B cell (primary cell): ENCODE results near the gene PHACTR1. TPM values are rescaled to one million over a fixed set of nuclear protein-coding genes. Genes with fewer than 3 reads are reported as not detected.

Source experiments
- ATAC-seq: fragments of 200-7000 bp; cut with Tn5 transposase; one replicate; pipeline ENCODE4 v1.10.0; 2021; ENCODE audit warnings: low read depth, mild to moderate bottlenecking, moderate number of reproducible peaks, moderate library complexity
- CTCF ChIA-PET: fragments of 350-600 bp; sonication (Branson Sonifier 250); formaldehyde crosslinking; loops from one replicate; lab custom pipeline; 2021; ENCODE audit warnings: antibody characterized with exemption, inconsistent platforms; lab: Charles Lee
- POLR2A ChIA-PET: fragments of 350-600 bp; sonication (Branson Sonifier 250); formaldehyde crosslinking; loops from one replicate; lab custom pipeline; 2021; ENCODE audit warnings: antibody characterized with exemption; lab: Charles Lee
- DNase-seq: peaks from one replicate; pipeline ENCODE4 v3.0.0; 2013
- H2AFZ ChIP-seq: 2 replicates; pipeline ENCODE4 v1.6.1; 2012; ENCODE audit warnings: mild to moderate bottlenecking, low read depth, low read length; ENCODE audit not compliant: insufficient read depth, poor library complexity, severe bottlenecking
- H3K27ac ChIP-seq, 2 donors: 1 replicate in 1 of 2; 2 replicates in 1 of 2; pipeline ENCODE4 v1.5.1; 2012 to 2013; ENCODE audit warnings: low read length in 2 of 2, mild to moderate bottlenecking in 2 of 2, moderate library complexity in 1 of 2
- H3K27me3 ChIP-seq, 4 experiments: fragments of 200-600 bp in 1 of 4; sonication (generic) in 1 of 4; replicated peaks in 1 of 4; 1 replicate in 2 of 4; 2 replicates in 2 of 4; pipeline versions ENCODE4 v1.6.1 to v1.7.0; 2013 to 2016; ENCODE audit warnings: low read length in 3 of 4, mild to moderate bottlenecking in 2 of 4, mixed read lengths in 1 of 4, moderate library complexity in 1 of 4; ENCODE audit not compliant: insufficient read depth in 4 of 4, control insufficient read depth in 3 of 4; ENCODE audit errors: control extremely low read depth in 1 of 4
- H3K36me3 ChIP-seq, 2 experiments: replicated peaks in 1 of 2; 1 replicate in 1 of 2; 2 replicates in 1 of 2; pipeline versions ENCODE4 v1.6.1 to v1.7.1; 2013; ENCODE audit warnings: low read length in 1 of 2; ENCODE audit not compliant: insufficient read depth in 2 of 2, control insufficient read depth in 1 of 2; ENCODE audit errors: control extremely low read depth in 1 of 2, extremely low read depth in 1 of 2
- H3K4me1 ChIP-seq, 2 donors: fragments of 200-600 bp in 1 of 2; sonication (generic) in 1 of 2; 1 replicate in 1 of 2; 2 replicates in 1 of 2; pipeline versions ENCODE4 v1.5.1 to v1.6.1; 2013 to 2017; ENCODE audit warnings: low read length in 2 of 2; ENCODE audit not compliant: control insufficient read depth in 2 of 2, insufficient read depth in 2 of 2
- H3K4me2 ChIP-seq: replicated peaks from 2 replicates; pipeline ENCODE3; 2012; ENCODE audit warnings: mild to moderate bottlenecking, low read depth, low read length; ENCODE audit not compliant: poor library complexity, severe bottlenecking
- H3K4me3 ChIP-seq, 5 experiments: fragments of 200-600 bp in 1 of 5; sonication (generic) in 1 of 5; 1 replicate in 3 of 5; 2 replicates in 2 of 5; pipeline versions ENCODE4 v1.5.1 to v1.7.0; 2011 to 2016; ENCODE audit warnings: low read length in 4 of 5, mild to moderate bottlenecking in 4 of 5, low read depth in 2 of 5, control low read depth in 1 of 5, moderate library complexity in 1 of 5; ENCODE audit not compliant: insufficient read depth in 1 of 5; ENCODE audit errors: control extremely low read depth in 1 of 5, extremely low read depth in 1 of 5
- H3K79me2 ChIP-seq: fragments of 200-600 bp; sonication (generic); one replicate; pipeline ENCODE4 v1.6.0; 2016; ENCODE audit warnings: low read length; ENCODE audit not compliant: control insufficient read depth, insufficient read depth
- H3K9ac ChIP-seq: fragments of 200-600 bp; sonication (generic); 2 replicates; pipeline ENCODE4 v1.6.1; 2017; ENCODE audit warnings: mild to moderate bottlenecking, low read length, moderate library complexity
- H3K9me3 ChIP-seq, 3 donors: one replicate each; pipeline versions ENCODE4 v1.6.1 to v1.7.1; 2013; ENCODE audit warnings: low read length in 2 of 3; ENCODE audit not compliant: control insufficient read depth in 2 of 3, insufficient read depth in 1 of 3; ENCODE audit errors: control extremely low read depth in 1 of 3
- H4K20me1 ChIP-seq: 2 replicates; pipeline ENCODE4 v1.6.0; 2012; ENCODE audit warnings: mild to moderate bottlenecking, low read length; ENCODE audit not compliant: insufficient read depth, control insufficient read depth, poor library complexity, severe bottlenecking
- H3K27ac Mint-ChIP-seq: one replicate; pipeline ENCODE4 v1.8.0; 2021; ENCODE audit warnings: mixed read lengths
- H3K27me3 Mint-ChIP-seq: one replicate; pipeline ENCODE4 v1.8.0; 2021; ENCODE audit warnings: mixed read lengths
- H3K4me1 Mint-ChIP-seq: one replicate; pipeline ENCODE4 v1.8.0; 2021; ENCODE audit warnings: mixed read lengths
- H3K4me3 Mint-ChIP-seq: one replicate; pipeline ENCODE4 v1.8.0; 2021; ENCODE audit warnings: mixed read lengths
- H3K9me3 Mint-ChIP-seq: one replicate; pipeline ENCODE4 v1.8.0; 2022; ENCODE audit warnings: mixed read lengths; ENCODE audit not compliant: insufficient read depth
- EZH2 ChIP-seq: IDR thresholded peaks from 2 replicates; pipeline ENCODE4 v1.6.1; 2012; ENCODE audit warnings: borderline replicate concordance, low read depth, mild to moderate bottlenecking, moderate library complexity, low read length; ENCODE audit not compliant: insufficient read depth, poor library complexity, severe bottlenecking
- WGBS: methylation state at CpG from one replicate; pipeline ENCODE4 v1.1.5; 2013; ENCODE audit warnings: missing lambda C conversion rate; ENCODE audit not compliant: insufficient coverage; 5-methylcytosine and 5-hydroxymethylcytosine counted together
- intact Hi-C: fragments of 100-400 bp; cut with micrococcal nuclease; formaldehyde crosslinking; loops from one replicate; pipeline ENCODE4 v1.10.0; 2022
- polyA plus RNA-seq: library from polyadenylated mRNA; depleted of rRNA; stranded (reverse); fragments of >200 nt; gene quantifications from 2 replicates; pipeline ENCODE4 v1.2.3, GENCODE V29; 2012
- total RNA-seq, 2 donors: library from RNA; stranded (reverse); fragments of 120-200 nt in 1 of 2; gene quantifications; 1 replicate in 1 of 2; 2 replicates in 1 of 2; pipeline versions ENCODE4 v1.2.3 to v1.2.4, GENCODE V29; 2013 to 2022
- TF ChIP-seq, protein P1 (sequence below): fragments of 200-600 bp; IDR thresholded peaks from one replicate; pipeline ENCODE4 v1.8.0; 2022; ENCODE audit warnings: antibody characterized with exemption, mild to moderate bottlenecking

Gene PHACTR1
- total and polyA plus RNA-seq, 2 donors (not counting 1 experiment from before 2014, with no cell fraction given): 30.2 to 129 TPM

DNA sequence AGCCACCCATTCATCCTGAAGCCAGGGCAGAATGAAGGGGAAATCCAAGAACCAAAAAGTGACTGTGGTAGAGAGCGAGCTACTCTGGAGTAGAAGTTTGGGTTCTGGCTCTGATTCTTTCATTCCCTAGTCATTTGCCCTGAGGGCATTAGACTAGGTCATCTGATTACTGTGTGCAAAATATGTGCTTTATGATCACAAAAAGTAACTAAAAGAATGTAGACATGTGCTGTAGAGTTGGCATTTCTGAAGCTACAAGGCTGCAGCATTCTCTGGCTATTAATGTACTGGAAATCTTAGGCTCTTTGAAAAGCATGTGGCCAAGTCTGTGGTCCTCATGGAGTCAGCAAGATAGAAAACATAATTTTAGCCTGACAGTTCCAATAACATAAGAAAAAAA is 517.6 kb downstream of the PHACTR1 start:
- no peak overlapping the region for H3K4me3 ChIP-seq
- Mint-ChIP-seq H3K27ac (no peak overlapping the region), H3K27me3 (peaks cover 11% of the 10 kb centered on the region), H3K4me3 (no peak overlapping the region), H3K4me1 (peaks cover 44% of the 10 kb centered on the region), H3K9me3 (no peaks in the 10 kb centered on the region)
- ATAC-seq (no peak), DNase-seq (no peak)
- H3K4me1 ChIP-seq: peaks cover 24 to 28% of the 10 kb centered on the region in 2 donors
- no peaks in the 10 kb centered on the region for H3K36me3 ChIP-seq
- H3K79me2 ChIP-seq: no peaks in the 10 kb centered on the region
- no peak overlapping the region for H2AFZ ChIP-seq
- H3K27me3 ChIP-seq: peaks cover 0 to 15% (median 3%) of the 10 kb centered on the region in 4 experiments
- no peak overlapping the region for H3K27ac ChIP-seq
- POLR2A ChIA-PET: no interaction called here
- CTCF ChIA-PET: no interaction called here
- H3K9me3 ChIP-seq: no peaks in the 10 kb centered on the region
- H4K20me1 ChIP-seq: no peaks in the 10 kb centered on the region
- H3K4me2 ChIP-seq: no peak overlapping the region
- intact Hi-C loops: loop anchor here (2.0 kb wide), 1 partner anchor 41 kb away; no protein-coding TSS in a partner anchor
- no peak overlapping the region for H3K9ac ChIP-seq
- WGBS: no CpG with 5 or more reads among the region's 1 CpG
- TF ChIP-seq, protein P1, sequence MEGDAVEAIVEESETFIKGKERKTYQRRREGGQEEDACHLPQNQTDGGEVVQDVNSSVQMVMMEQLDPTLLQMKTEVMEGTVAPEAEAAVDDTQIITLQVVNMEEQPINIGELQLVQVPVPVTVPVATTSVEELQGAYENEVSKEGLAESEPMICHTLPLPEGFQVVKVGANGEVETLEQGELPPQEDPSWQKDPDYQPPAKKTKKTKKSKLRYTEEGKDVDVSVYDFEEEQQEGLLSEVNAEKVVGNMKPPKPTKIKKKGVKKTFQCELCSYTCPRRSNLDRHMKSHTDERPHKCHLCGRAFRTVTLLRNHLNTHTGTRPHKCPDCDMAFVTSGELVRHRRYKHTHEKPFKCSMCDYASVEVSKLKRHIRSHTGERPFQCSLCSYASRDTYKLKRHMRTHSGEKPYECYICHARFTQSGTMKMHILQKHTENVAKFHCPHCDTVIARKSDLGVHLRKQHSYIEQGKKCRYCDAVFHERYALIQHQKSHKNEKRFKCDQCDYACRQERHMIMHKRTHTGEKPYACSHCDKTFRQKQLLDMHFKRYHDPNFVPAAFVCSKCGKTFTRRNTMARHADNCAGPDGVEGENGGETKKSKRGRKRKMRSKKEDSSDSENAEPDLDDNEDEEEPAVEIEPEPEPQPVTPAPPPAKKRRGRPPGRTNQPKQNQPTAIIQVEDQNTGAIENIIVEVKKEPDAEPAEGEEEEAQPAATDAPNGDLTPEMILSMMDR: no peak
- TF ChIP-seq EZH2: no peak

DNA sequence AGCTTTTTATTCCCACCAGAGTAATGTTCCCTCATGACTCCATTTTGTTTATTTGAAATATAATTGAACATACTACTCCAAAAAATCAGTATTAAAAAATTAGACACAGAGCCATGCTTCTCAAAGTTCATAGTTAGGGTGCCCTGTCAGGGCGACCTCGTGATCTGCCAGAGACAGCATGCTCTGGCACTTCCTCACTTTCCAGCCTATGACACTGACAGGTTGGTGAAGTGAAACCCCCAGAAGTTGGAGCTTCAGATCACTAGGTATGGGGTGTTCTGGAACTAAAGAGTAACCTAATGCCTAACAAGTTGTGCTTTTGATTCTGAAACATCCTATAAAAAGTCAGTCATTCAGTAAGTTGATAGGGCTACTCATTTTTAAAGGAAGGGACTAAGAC is 518.8 kb downstream of the PHACTR1 start:
- no peaks in the 10 kb centered on the region for H3K9me3 ChIP-seq
- intact Hi-C loops: loop anchor here (2.0 kb wide), 1 partner anchor 39 kb away; no protein-coding TSS in a partner anchor
- H2AFZ ChIP-seq: no peak overlapping the region
- H3K79me2 ChIP-seq: no peaks in the 10 kb centered on the region
- no peaks in the 10 kb centered on the region for H3K9me3 Mint-ChIP-seq
- TF ChIP-seq, protein P1: no peak
- TF ChIP-seq EZH2: no peak
- H3K27me3 Mint-ChIP-seq: peaks cover 4% of the 10 kb centered on the region
- H3K27me3 ChIP-seq: peaks cover 0 to 15% (median 3%) of the 10 kb centered on the region in 4 experiments
- ChIA-PET POLR2A (interaction anchor here (1.1 kb wide), 1 partner anchor 23 kb away, joined by 3 read pairs; no protein-coding TSS in a partner anchor), CTCF (no interaction called here)
- DNase-seq: peak; percentile 58
- H3K36me3 ChIP-seq: no peaks in the 10 kb centered on the region
- no peak overlapping the region for H3K4me2 ChIP-seq
- no CpG with 5 or more reads among the region's 2 CpGs for WGBS
- H4K20me1 ChIP-seq: no peaks in the 10 kb centered on the region
- H3K9ac ChIP-seq: no peak overlapping the region
- peak; percentile 72 for ATAC-seq
- no peak overlapping the region for H3K27ac Mint-ChIP-seq
- no peak overlapping the region for H3K27ac ChIP-seq
- no peak overlapping the region for H3K4me3 Mint-ChIP-seq
- peaks cover 35% of the 10 kb centered on the region for H3K4me1 Mint-ChIP-seq
- no peak overlapping the region for H3K4me3 ChIP-seq
- peaks cover 12 to 16% of the 10 kb centered on the region in 2 donors for H3K4me1 ChIP-seq
